Measurements from ENCODE around the gene EPS8L1. TPM values are rescaled to one million over a fixed set of nuclear protein-coding genes. Genes with fewer than 3 reads are reported as not detected.
"Not testable (repeated sequence)": the region's sequence is repeated elsewhere in the genome, so short reads cannot be mapped to it uniquely, and the experiment has no call there.

The EPS8L1 gene
- total RNA-seq, 1 donor from 2014 or later = 9.9 TPM

GRCh38 chr19:55050749-55051532, 24.7 kb upstream of the EPS8L1 start:
- no peak for DNase-seq (ENCODE audit: low read depth in 2 of 2)

DNA sequence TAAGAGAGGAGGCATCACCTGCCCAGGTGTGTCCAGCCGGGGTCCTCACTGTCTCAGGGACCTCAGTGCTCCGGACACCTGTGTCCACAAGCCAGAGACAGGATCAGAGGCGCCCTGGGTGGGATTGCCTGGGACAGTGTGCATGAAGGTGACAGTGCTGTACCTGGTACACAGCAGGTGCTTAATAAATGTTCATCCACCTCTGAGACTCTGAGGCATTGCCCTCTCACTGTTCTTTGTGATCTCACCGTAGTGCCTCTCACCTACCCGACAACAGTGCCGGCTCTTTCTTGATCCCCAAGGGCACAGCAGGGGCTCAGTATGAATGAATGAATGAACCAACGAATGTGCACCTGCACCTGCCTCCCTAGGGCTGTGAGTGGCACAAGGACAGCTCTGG, 21.9 kb upstream of the EPS8L1 start:
- DNase-seq (ENCODE audit: low read depth in 2 of 2) = no peak

GRCh38 chr19:55056827-55057226, 18.8 kb upstream of the EPS8L1 start:
- DNase-seq (ENCODE audit: low read depth in 2 of 2) = no peak

- DNase-seq (ENCODE audit: low read depth in 2 of 2) = peak in 1 of 2 donors; percentile 53
Observed at GRCh38 chr19:55058781-55059610, 16.7 kb upstream of the EPS8L1 start.

- peak in 1 of 2 donors; percentile 42 for DNase-seq (ENCODE audit: low read depth in 2 of 2)
Observed at GRCh38 chr19:55060287-55060686, 15.4 kb upstream of the EPS8L1 start.

DNA sequence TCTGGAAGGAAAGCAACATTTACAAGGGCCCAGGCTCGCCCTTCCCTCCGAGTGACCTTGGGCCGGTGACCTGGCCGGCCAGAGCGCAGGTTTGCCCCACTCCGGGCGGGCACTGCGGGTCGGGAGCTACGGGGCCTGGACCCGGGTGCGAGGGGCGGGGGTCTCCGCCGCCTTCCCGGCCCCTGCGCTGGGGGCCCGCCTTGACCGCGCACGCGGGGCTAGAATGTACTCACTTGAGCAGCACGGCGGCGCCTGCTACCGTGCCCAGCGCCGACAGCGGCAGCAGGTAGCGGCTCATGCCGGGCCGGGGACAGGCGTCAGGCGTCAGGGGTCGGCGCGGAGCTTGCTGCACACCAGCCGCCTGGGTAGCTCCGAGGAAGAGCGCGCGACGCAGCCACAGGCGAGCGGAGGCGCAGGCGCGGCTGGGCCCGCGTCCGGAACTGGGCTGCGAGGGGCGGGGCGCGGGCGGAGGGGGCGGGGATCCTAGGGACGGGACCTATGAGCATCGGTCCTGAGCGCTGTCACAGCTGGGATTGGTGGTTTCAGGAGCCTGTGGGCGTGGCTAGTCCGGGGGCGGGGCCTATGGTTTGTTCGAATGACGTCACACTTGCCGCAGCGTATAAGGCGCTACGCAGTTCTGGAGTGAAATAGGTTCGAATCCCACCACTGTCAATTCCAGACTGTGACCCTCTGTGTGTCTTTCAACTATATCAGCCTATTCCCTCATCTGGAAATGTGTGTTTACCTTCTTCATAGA, 12.8 kb upstream of the EPS8L1 start, which contains the start of gene RDH13:
Gene RDH13 (minus strand): TSS at position 414 of the 757 bp plus-strand sequence. CDS start 116 bp downstream, at position 298.
- DNase-seq (ENCODE audit: low read depth in 2 of 2) = peak; percentile 97 to 99

DNA sequence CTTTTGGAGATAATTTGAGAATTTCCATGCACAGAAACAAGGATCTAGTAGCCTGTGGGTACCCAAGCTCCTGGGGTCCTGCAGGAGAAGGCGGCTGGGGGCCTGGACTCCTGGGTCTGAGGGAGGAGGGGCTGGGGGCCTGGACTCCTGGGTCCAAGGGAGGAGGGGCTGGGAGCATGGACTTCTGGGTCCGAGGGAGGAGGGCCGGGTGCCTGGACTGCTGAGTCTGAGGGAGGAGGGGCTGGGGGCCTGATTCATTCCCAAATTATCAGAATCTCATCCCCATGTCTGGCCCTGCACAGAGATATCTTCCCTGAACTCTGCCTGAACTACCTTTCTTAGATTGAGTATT, 12.2 kb upstream of the EPS8L1 start:
- DNase-seq (ENCODE audit: low read depth in 2 of 2) = no peak

DNA sequence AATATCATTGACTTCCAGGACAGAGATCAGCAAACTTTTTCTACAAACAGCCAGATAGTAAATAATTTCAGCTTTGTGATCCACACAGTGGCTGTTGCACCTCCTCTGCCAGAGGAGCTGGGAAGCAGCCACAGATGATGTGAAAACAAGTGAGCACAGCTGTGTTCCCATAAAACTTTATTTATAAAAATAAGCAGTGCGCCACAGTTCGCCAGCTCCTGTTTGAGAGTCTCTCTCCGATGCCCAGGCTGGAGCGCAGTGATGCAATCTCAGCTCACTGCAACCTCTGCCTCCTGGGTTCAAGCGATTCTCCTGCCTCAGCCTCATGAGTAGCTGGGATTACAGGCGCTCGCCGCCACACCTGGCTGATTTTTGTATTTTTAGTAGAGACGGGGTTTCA, 10.2 kb upstream of the EPS8L1 start:
- DNase-seq (ENCODE audit: low read depth in 2 of 2) = not testable (repeated sequence)

DNA sequence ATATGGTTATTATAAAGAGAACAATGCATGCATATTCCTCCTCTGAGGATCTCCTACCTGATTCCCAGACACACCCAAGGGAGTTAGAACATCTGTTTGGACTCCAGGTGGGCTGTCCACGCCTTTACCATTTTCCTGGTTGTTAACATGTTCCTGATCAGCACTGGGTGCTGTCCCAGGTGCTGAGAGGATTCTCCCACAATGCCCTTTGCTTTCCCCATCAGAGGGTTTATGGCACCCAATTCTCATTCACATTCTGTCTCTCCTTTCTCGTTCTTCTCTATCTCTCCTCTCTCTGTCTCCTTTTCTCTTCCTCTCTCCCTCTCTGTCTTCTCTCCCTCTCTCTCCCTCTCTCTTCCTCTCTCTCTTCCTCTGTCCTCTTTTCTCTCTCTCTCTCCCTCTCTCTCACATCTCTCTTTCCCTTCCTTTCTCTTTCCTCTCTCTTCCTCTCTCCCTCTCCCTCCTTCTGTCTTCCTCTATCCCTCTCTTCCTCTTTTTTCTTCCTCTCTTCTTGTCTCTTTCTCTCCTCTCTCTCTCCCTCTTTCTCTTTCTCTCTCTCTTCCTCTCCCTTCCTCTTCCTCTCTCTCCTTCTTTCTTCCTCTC, 9.5 kb upstream of the EPS8L1 start:
- no peak for DNase-seq (ENCODE audit: low read depth in 2 of 2)

DNA sequence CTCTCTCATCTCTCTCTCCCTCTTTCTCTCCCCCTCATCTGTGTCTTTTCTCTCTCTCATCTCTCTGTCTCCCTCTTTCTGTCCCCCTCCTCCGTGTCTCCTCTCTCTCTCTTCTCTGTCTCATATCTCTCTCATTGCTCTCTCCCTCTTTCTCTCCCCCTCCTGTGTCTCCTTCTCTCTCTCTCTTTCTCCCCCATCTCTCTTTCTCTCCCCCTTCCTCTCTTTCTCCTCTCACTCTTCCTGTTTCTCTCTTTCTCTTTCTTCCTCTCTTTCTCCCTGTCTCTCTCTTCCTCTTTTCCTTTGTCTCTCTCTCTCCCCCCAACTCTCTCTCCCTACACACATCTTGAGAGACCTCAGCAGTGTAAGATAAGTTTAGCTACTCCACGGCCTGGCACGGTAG, 7.8 kb upstream of the EPS8L1 start:
- DNase-seq (ENCODE audit: low read depth in 2 of 2) = no peak

DNA sequence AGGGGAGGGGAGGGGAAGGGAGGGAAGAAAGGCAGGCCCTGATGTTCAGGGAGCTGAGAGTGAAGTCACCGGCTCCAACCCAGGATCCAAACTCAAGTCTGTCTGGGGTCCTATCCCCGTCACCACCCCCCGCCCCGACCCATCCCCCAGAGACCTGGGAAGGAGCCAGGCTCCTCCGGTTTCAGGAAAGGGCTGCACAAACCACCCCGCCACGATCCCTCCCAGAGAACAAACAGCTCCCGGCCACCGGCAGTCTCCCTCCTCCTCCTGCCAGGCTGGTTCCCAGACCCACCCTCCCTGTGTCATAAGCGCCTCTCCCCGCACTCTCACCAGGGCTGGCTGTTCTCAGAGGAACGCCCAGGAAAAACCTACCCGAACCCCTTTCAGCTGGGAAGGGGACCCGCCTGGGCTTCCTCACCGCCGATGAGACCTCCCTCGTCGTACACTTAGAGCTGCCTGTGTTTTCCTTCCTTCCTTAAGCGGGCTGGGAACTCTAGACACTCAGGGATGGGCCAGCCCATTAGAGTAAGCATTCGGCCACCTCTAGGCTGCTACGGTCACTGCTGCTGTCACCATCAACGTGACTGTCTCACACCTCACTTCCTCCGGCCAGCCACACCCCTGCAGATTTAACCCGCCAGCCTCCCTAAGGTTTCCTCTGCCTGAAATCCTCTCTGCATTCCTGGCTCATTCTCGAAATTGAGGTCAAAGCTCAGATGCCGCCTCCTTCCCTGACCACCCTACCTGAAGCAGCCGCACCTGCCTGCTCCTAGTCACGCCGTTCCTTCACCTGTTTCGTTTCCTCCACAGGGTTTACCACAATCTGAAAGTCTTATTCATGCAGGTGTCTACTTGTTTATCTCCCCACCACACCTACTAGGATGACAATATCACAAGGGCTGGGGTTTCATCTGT, 6.5 kb upstream of the EPS8L1 start:
- peak in 1 of 2 donors; percentile 17 for DNase-seq (ENCODE audit: low read depth in 2 of 2)

DNA sequence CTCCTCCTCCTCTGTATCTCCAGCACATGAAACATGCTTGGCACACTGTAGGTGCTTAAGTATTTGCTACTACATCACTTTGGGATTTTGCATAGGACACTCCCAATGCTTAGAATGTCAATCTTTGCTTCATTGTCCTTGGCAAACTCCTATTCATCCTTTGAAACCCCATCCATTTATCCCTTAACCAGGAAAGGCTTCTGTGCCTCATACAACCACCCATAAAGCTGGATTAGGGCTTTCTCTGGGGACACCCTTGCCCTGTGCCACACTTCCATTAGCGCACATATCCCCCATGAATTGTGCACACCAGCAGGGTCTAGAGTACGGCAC, 5.8 kb upstream of the EPS8L1 start:
- DNase-seq (ENCODE audit: low read depth in 2 of 2) = no peak

- no peak for DNase-seq (ENCODE audit: low read depth in 2 of 2)
Observed at GRCh38 chr19:55070466-55071128, 5.1 kb upstream of the EPS8L1 start.

- peak in 1 of 2 donors; percentile 17 for DNase-seq (ENCODE audit: low read depth in 2 of 2)
Observed at GRCh38 chr19:55071129-55071502, 4.6 kb upstream of the EPS8L1 start.

GRCh38 chr19:55071913-55072312, 3.8 kb upstream of the EPS8L1 start:
- DNase-seq (ENCODE audit: low read depth in 2 of 2) = no peak

GRCh38 chr19:55076321-55076720, 652 bp downstream of the EPS8L1 start:
- no peak for DNase-seq (ENCODE audit: low read depth in 2 of 2)

- DNase-seq (ENCODE audit: low read depth in 2 of 2) = no peak
Observed at GRCh38 chr19:55077106-55077505, 1.4 kb downstream of the EPS8L1 start.

- no peak for DNase-seq (ENCODE audit: low read depth in 2 of 2)
Observed at GRCh38 chr19:55078996-55079395, 3.3 kb downstream of the EPS8L1 start.

DNA sequence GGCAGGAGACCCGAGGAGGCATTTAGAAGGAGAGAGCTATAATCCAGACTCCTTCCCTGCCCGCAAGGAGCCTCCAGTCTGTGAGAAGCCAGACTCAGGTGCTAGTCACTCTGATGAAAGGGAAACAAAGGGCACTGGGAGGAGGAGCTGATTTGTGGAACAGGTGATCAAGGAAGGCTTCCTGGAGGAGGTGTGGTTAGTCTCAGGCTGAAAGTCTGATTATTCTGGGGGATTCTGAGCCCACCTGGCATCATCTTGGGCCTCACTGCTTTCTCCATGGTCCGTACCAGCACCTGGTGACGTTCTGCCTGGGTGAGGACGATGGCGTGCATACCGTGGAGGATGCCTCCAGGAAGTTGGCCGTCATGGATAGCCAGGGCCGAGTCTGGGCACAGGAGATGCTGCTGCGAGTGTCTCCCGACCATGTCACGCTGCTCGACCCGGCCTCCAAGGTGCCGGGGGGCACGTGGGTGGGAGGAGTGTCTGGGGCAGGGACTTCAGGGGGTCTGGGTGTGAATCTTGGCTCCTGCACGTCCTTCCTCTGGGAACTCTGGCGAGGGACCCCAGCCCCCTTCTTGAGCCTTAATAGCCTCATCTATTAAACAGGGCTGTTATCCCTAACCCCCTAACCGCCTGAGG, 3.9 kb downstream of the EPS8L1 start:
- DNase-seq (ENCODE audit: low read depth in 2 of 2) = no peak

Measured in lung microvascular endothelial cell (primary cell).